GM12878 (cell line): Measurements from ENCODE around the gene ARHGEF26. TPM values are rescaled to one million over a fixed set of nuclear protein-coding genes. Genes with fewer than 3 reads are reported as not detected.

ENCODE experiments used
- ATAC-seq: fragments of 200-7000 bp; cut with Tn5 transposase; 3 replicates; pipeline ENCODE4 v1.9.1; 2020; ENCODE audit warnings: mild to moderate bottlenecking, moderate library complexity
- BruUV-seq: library from RNA; stranded (reverse); fragments of 400-500 nt; replicated peaks from 2 replicates; lab custom pipeline; 2021; lab: Mats Ljungman, UMichigan
- CTCF ChIA-PET: fragments of 300-600 bp; sonication (Branson Sonifier 250); formaldehyde crosslinking; extraction: SDS; loops from one replicate; lab custom pipeline; 2021; ENCODE audit warnings: inconsistent platforms; lab: Yijun Ruan, JAX
- POLR2A ChIA-PET: fragments of 350-600 bp; formaldehyde crosslinking; extraction: SDS; loops from one replicate; lab custom pipeline; 2021; ENCODE audit warnings: inconsistent platforms; lab: Charles Lee
- RAD21 ChIA-PET: fragments of 300-600 bp; sonication (Branson Sonifier 250); formaldehyde crosslinking; loops from one replicate; lab custom pipeline; 2023; ENCODE audit warnings: antibody characterized with exemption; ENCODE audit not compliant: unreplicated experiment; lab: Charles Lee
- SMC1A ChIA-PET: fragments of 300-600 bp; sonication (Branson Sonifier 250); formaldehyde crosslinking; loops from one replicate; lab custom pipeline; 2023; ENCODE audit not compliant: unreplicated experiment, uncharacterized antibody; lab: Charles Lee
- DNase-seq: peaks from one replicate; pipeline ENCODE4 v3.0.0-alpha.2; 2011; ENCODE audit warnings: low read depth, low spot score
- FAIRE-seq: peaks from 3 replicates; lab custom pipeline; 2011; peaks lifted over from hg19 to GRCh38; lab: Jason Lieb, UNC
- H2AFZ ChIP-seq: 2 replicates; pipeline ENCODE4 v1.6.0; 2011; ENCODE audit warnings: low read depth, low read length, control low read depth; ENCODE audit not compliant: control insufficient read depth
- H3K27ac ChIP-seq: 2 replicates; pipeline ENCODE4 v1.5.1; 2011; ENCODE audit warnings: control low read depth; ENCODE audit not compliant: control insufficient read depth, insufficient read depth
- H3K27me3 ChIP-seq, 2 experiments: replicated peaks in 1 of 2; 2 replicates each; pipeline versions ENCODE4 v1.6.0 to v1.6.1; 2011; ENCODE audit warnings: low read length in 1 of 2; ENCODE audit not compliant: control insufficient read depth in 2 of 2, insufficient read depth in 2 of 2
- H3K36me3 ChIP-seq, 2 experiments: 2 replicates each; pipeline ENCODE4 v1.5.1; 2011; ENCODE audit warnings: low read length in 1 of 2; ENCODE audit not compliant: control insufficient read depth in 2 of 2, insufficient read depth in 2 of 2
- H3K4me1 ChIP-seq: 2 replicates; pipeline ENCODE4 v1.6.1; 2011; ENCODE audit warnings: mild to moderate bottlenecking, low read length, moderate library complexity, mixed read lengths; ENCODE audit not compliant: control insufficient read depth, insufficient read depth
- H3K4me2 ChIP-seq: 2 replicates; pipeline ENCODE4 v1.6.0; 2011; ENCODE audit warnings: control low read depth; ENCODE audit not compliant: control insufficient read depth, insufficient read depth
- H3K4me3 ChIP-seq: fragments of 200-600 bp; sonication (generic); 2 replicates; pipeline ENCODE4 v1.5.1; 2016
- H3K79me2 ChIP-seq: 2 replicates; pipeline ENCODE4 v1.6.0; 2011; ENCODE audit warnings: low read length; ENCODE audit not compliant: control insufficient read depth, insufficient read depth
- H3K9ac ChIP-seq: 2 replicates; pipeline ENCODE4 v1.8.0; 2011; ENCODE audit warnings: low read length, control low read depth, mixed read lengths; ENCODE audit not compliant: control insufficient read depth, insufficient read depth
- H3K9me3 ChIP-seq: replicated peaks from 3 replicates; pipeline ENCODE4 v1.5.1; 2011; ENCODE audit warnings: mild to moderate bottlenecking, low read length; ENCODE audit not compliant: control insufficient read depth, insufficient read depth
- H4K20me1 ChIP-seq: 2 replicates; pipeline ENCODE4 v1.6.0; 2011; ENCODE audit not compliant: control insufficient read depth, insufficient read depth
- BACH1 ChIP-seq: fragments of 450-650 bp; IDR thresholded peaks from 2 replicates; pipeline ENCODE4 v1.6.1; 2017; ENCODE audit warnings: mild to moderate bottlenecking, borderline replicate concordance
- BCL11A ChIP-seq: IDR thresholded peaks from 2 replicates; pipeline ENCODE4 v1.6.1; 2011; ENCODE audit warnings: low read depth, low read length
- BCL3 ChIP-seq: IDR thresholded peaks from 2 replicates; pipeline ENCODE4 v1.6.1; 2011; ENCODE audit warnings: borderline replicate concordance, low read depth, mild to moderate bottlenecking, moderate library complexity, low read length; ENCODE audit not compliant: insufficient read depth, poor library complexity, severe bottlenecking
- CHD4 ChIP-seq: fragments of 200-600 bp; sonication (generic); IDR thresholded peaks from 2 replicates; pipeline ENCODE4 v1.6.1; 2016; ENCODE audit warnings: mild to moderate bottlenecking
- EP300 ChIP-seq, 2 experiments: fragments of 150-350 bp in 1 of 2; IDR thresholded peaks; 2 replicates each; pipeline ENCODE4 v1.6.1; 2011 to 2012; ENCODE audit warnings: low read depth in 2 of 2, low read length in 2 of 2, borderline replicate concordance in 1 of 2, improper control_type of control experiment in 1 of 2, inconsistent platforms in 1 of 2; ENCODE audit not compliant: control insufficient read depth in 1 of 2
- NBN ChIP-seq: fragments of 450-650 bp; IDR thresholded peaks from 2 replicates; pipeline ENCODE4 v1.6.1; 2016
- RUNX3 ChIP-seq: IDR thresholded peaks from 2 replicates; pipeline ENCODE4 v1.6.1; 2012; ENCODE audit warnings: low read length, inconsistent platforms
- TCF12 ChIP-seq: IDR thresholded peaks from 2 replicates; pipeline ENCODE4 v1.6.1; 2011; ENCODE audit warnings: low read depth, mild to moderate bottlenecking, low read length
- TCF7 ChIP-seq: IDR thresholded peaks from 2 replicates; pipeline ENCODE4 v1.6.1; 2014; ENCODE audit warnings: antibody characterized with exemption, borderline replicate concordance
- ZNF217 ChIP-seq: fragments of 450-650 bp; IDR thresholded peaks from 2 replicates; pipeline ENCODE4 v1.6.1; 2017; ENCODE audit warnings: antibody characterized with exemption, mild to moderate bottlenecking
- WGBS: methylation state at CpG from one replicate; pipeline ENCODE4 v1.1.6; 2016; ENCODE audit warnings: low lambda C conversion rate; ENCODE audit not compliant: insufficient replicate concordance, insufficient coverage; ENCODE audit errors: missing lambda C conversion rate; 5-methylcytosine and 5-hydroxymethylcytosine counted together
- in situ Hi-C: fragments of 300-500 bp; cut with MboI; formaldehyde crosslinking; loops from 9 replicates; pipeline ENCODE4 v1.14.3; 2018; ENCODE audit warnings: mixed read lengths
- intact Hi-C: fragments of 100-400 bp; cut with micrococcal nuclease; formaldehyde crosslinking; loops from one replicate; pipeline ENCODE4 v1.14.2; 2022; ENCODE audit not compliant: unreplicated experiment
- polyA plus RNA-seq, 11 experiments: library from polyadenylated mRNA; depleted of rRNA in 4 of 11; unstranded in 6 of 11; stranded (reverse) in 5 of 11; fragments of >200 nt; fragmentation: Nextera tagmentation in 4 of 11; fragmentation: Illumina TruSeq in 1 of 11; extraction: Ambion mirVana in 4 of 11; extraction: Trizol in 1 of 11; gene quantifications; 1 replicate in 1 of 11; 2 replicates in 10 of 11; pipeline versions ENCODE4 v1.2.1 to v1.2.3, GENCODE V29; 2011 to 2016; ENCODE audit warnings: inconsistent platforms in 2 of 11, missing spikeins in 2 of 11, low read depth in 1 of 11
- total RNA-seq, 4 experiments: library from RNA; depleted of rRNA in 3 of 4; stranded (reverse); fragments of >200 nt in 3 of 4; fragmentation: Illumina TruSeq in 1 of 4; extraction: Trizol in 1 of 4; gene quantifications; 2 replicates each; pipeline versions ENCODE4 v1.2.1 to v1.2.3, GENCODE V29; 2013 to 2021
- TF ChIP-seq, protein P1 (sequence below): fragments of 450-650 bp; IDR thresholded peaks from 2 replicates; pipeline ENCODE4 v1.6.1; 2014; ENCODE audit warnings: mild to moderate bottlenecking

Gene ARHGEF26
- total and polyA plus RNA-seq, 10 of the 15 experiments (the other 5 are each of a cell fraction or from before 2014, with no cell fraction given): 0.02 to 0.47 (median 0.05) TPM; not detected in 1

DNA sequence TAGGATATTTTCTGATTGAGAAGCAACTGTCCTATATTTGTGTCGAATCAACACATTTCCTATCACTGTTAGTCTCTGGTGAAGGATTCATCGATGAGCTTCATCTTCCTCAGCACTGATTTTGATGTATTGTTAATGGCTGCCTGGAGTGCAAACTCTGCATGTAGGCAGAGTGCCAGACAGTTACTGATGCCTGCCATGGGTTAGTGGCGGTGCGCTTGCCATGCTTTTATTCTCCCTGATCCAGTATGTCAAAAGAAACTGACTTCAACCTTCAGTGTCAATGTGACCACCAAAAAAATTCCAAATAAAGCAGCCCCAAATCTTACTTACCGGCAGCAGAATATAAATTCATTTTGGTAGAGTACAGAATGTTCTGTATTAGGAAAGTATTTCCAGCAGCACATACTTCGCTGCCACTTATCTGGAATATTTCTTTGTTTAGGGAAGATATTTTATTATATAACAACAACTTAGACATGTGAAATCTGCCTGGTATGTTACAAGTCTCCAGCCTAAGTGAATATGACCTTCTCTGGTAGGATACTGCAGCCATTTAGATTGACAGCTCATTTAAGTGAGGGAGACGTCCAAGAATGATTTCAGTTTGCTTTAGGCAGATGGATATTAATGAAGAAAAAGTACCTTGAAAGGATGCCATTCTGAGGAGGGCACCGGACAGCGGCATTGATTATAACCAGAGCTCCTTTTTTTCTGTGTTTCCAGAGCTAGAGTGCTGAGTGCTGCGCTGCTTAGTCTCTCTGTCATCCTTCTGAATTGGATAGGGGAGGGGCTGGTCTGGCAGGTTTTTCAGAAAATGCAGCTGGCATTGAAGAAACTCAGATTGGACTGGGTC lies 59.9 kb downstream of the ARHGEF26 start (continued):
- TF ChIP-seq, protein P1, sequence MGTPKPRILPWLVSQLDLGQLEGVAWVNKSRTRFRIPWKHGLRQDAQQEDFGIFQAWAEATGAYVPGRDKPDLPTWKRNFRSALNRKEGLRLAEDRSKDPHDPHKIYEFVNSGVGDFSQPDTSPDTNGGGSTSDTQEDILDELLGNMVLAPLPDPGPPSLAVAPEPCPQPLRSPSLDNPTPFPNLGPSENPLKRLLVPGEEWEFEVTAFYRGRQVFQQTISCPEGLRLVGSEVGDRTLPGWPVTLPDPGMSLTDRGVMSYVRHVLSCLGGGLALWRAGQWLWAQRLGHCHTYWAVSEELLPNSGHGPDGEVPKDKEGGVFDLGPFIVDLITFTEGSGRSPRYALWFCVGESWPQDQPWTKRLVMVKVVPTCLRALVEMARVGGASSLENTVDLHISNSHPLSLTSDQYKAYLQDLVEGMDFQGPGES: no peak
- no peak for TF ChIP-seq BCL3
- TF ChIP-seq BACH1: no peak
- TF ChIP-seq CHD4: no peak
- TF ChIP-seq ZNF217: no peak
- no peak for TF ChIP-seq NBN
- no peak for TF ChIP-seq EP300 (IDR thresholded peaks at IDR 0.05; ENCODE audit: borderline replicate concordance in 1 of 2, control insufficient read depth in 1 of 2, low read depth in 2 of 2, low read length in 2 of 2)

DNA sequence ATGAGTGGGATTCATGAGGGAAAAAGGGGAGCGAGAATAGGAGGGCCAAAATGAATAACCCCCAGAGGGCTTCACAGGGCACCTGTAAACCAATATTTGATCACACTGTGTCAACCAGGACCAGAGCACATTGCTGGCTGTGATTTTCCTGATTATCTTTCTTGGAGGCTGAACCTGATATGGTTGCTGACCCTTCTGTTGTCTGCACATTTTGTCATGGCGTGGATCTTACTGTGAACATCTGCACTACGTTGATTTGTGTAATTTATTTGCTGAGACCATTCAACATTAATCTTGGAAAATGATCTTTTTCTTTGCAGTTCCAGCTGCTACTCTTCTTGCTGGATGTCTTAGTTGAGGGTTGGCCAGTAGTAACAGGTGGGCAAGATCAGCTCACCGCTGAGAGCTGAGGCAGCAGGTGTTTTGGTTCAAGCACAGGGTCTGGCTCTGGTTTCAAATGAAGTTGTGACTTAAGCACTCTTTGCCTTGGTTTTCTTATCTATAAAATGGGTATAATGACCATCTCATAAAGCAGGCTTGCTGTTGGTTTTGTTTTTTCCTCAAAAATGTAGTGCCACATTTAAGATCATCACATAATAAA lies 61.2 kb downstream of the ARHGEF26 start:
- H3K79me2 ChIP-seq: no peaks in the 10 kb centered on the region
- H3K9ac ChIP-seq: no peak overlapping the region
- DNase-seq (no peak), ATAC-seq (no peak), FAIRE-seq (no peak)
- no peak overlapping the region for H3K4me3 ChIP-seq
- no peaks in the 10 kb centered on the region for H3K9me3 ChIP-seq
- no TSS peak for BruUV-seq
- SMC1A ChIA-PET: no interaction called here
- no peak overlapping the region for H3K4me2 ChIP-seq
- intact Hi-C loops: no loop called here
- in situ Hi-C loops: no loop called here
- RAD21 ChIA-PET: no interaction called here
- no peak overlapping the region for H3K27ac ChIP-seq
- POLR2A ChIA-PET: no interaction called here
- H3K27me3 ChIP-seq: no peaks in the 10 kb centered on the region; a peak in 1 of 4 replicates
- CTCF ChIA-PET: interaction anchor here (0.8 to 1.3 kb wide), 2 partner anchors 9 to 12 kb away, joined by 3 read pairs; no protein-coding TSS in a partner anchor
- no peak overlapping the region for H2AFZ ChIP-seq
- H3K36me3 ChIP-seq: no peaks in the 10 kb centered on the region
- WGBS: 0% methylated on average over 4 of the region's 4 CpGs
- H4K20me1 ChIP-seq: no peaks in the 10 kb centered on the region
- no peaks in the 10 kb centered on the region for H3K4me1 ChIP-seq
- TF ChIP-seq BCL11A (no peak), NBN (no peak), RUNX3 (no peak), TCF7 (no peak), TCF12 (no peak)
- TF ChIP-seq, protein P1: no peak
